ENCODE measurements around the gene ARRDC5. TPM values are rescaled to one million over a fixed set of nuclear protein-coding genes. Genes with fewer than 3 reads are reported as not detected.

ARRDC5 gene
- total and polyA plus RNA-seq, 2 of the 13 experiments (the other 11 are each of a cell fraction or from before 2014, with no cell fraction given): not detected

GRCh38 chr19:4908360-4908759 is 5.7 kb upstream of the ARRDC5 start (continued):
- TF ChIP-seq AHDC1 (CRISPR knock-in tag; IDR thresholded peaks at IDR 0.05; ENCODE audit: borderline replicate concordance) (no peak), ZBTB7A (CRISPR knock-in tag; IDR thresholded peaks at IDR 0.05) (0 out of 2 replicates have a peak, but pooled peaks have one; percentile 21), SMYD3 (CRISPR knock-in tag; IDR thresholded peaks at IDR 0.05) (no peak), ZMYM2 (CRISPR knock-in tag; IDR thresholded peaks at IDR 0.05) (no peak), NFAT5 (CRISPR knock-in tag; IDR thresholded peaks at IDR 0.05) (no peak), ZNF780A (CRISPR knock-in tag; IDR thresholded peaks at IDR 0.05) (no peak), MAZ (IDR thresholded peaks at IDR 0.05; ENCODE audit: borderline replicate concordance, low read depth, low read length) (0 out of 2 replicates have a peak, but pooled peaks have one; percentile 46), MAZ (CRISPR knock-in tag; IDR thresholded peaks at IDR 0.05; ENCODE audit: low read depth) (no peak), HNF4G (IDR thresholded peaks at IDR 0.05; ENCODE audit: borderline replicate concordance, low read depth, low read length) (peak; percentile 72), HNF4G (CRISPR knock-in tag; IDR thresholded peaks at IDR 0.05; ENCODE audit: borderline replicate concordance, low read depth) (no peak), NR2F6 (IDR thresholded peaks at IDR 0.05) (no peak; the same call in 1 of the 2 replicates), NR2F6 (CRISPR knock-in tag; IDR thresholded peaks at IDR 0.05) (no peak; the same call in 1 of the 2 replicates), ZNF563 (CRISPR knock-in tag; IDR thresholded peaks at IDR 0.05) (no peak), EP300 (IDR thresholded peaks at IDR 0.05; ENCODE audit: low read depth in 2 of 2, low read length in 2 of 2) (peak in 1 of 2 experiments; percentile 62; a peak in 1 of 4 replicates), EP300 (CRISPR knock-in tag; IDR thresholded peaks at IDR 0.05; ENCODE audit: borderline replicate concordance) (no peak), NFYB (CRISPR knock-in tag; IDR thresholded peaks at IDR 0.05) (no peak), GPBP1L1 (CRISPR knock-in tag; IDR thresholded peaks at IDR 0.05) (no peak), ZNF331 (CRISPR knock-in tag; IDR thresholded peaks at IDR 0.05) (no peak), ZNF451 (CRISPR knock-in tag; IDR thresholded peaks at IDR 0.05) (no peak), FOXA1 (IDR thresholded peaks at IDR 0.05) (no peak), FOXA1 (CRISPR knock-in tag; IDR thresholded peaks at IDR 0.05) (no peak)
